T47D (cell line): ENCODE data around the gene HMBS.
"Not testable (repeated sequence)": the region's sequence is repeated elsewhere in the genome, so short reads cannot be mapped to it uniquely, and the experiment has no call there.

Source experiments
- DNase-seq, 2 experiments: peaks; one replicate each; pipeline versions ENCODE4 v3.0.0 to v3.0.0-alpha.2; 2011 to 2012; ENCODE audit warnings: low read depth in 1 of 2, low spot score in 1 of 2
- JUND ChIP-seq: IDR thresholded peaks from 2 replicates; pipeline ENCODE4 v1.6.1; 2012; ENCODE audit warnings: low read depth
- in situ Hi-C: cut with HindIII; loops from 2 replicates; pipeline ENCODE4 v1.10.0; 2016; ENCODE audit warnings: low sequenced_read_pairs, low pct_unique_long_range_greater_than_20kb

Gene HMBS

GRCh38 chr11:119121811-119122124, 37.1 kb downstream of the HMBS start:
- peak in 1 of 2 experiments; percentile 33 for DNase-seq
- in situ Hi-C loops, result no loop called here
- no peak for TF ChIP-seq JUND

GRCh38 chr11:119125821-119126220, 41.1 kb downstream of the HMBS start:
- in situ Hi-C loops, result no loop called here
- DNase-seq, result no peak
- TF ChIP-seq JUND, result no peak

DNA sequence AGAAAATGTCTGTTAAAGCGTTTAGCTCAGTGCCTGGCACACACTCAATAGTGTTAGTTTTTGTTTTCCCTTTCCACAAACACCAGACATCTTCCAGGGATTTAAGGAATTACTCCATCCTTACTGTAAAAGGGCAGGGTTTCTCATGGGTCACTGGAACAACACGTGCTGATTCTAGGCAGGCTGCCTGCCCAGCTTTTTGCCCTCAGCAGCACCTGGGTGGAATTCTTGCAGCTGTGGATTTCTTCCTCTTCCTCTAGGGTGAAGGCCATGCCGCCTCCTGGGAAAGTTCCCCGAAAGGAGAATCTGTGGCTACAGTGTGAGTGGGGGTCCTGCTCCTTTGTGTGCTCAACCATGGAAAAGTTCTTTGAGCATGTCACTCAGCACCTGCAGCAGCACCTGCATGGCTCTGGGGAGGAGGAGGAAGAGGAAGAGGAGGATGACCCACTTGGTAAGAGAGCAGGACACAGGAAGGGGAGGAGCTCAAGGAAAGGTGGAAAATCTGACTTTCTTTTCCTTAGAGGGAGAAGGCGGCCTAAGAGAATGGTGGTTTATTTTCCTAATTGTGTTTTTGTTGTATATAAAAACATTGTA, 42.1 kb downstream of the HMBS start:
- no peak for TF ChIP-seq JUND
- in situ Hi-C loops, result no loop called here
- peak in 1 of 2 experiments; percentile 37 for DNase-seq

DNA sequence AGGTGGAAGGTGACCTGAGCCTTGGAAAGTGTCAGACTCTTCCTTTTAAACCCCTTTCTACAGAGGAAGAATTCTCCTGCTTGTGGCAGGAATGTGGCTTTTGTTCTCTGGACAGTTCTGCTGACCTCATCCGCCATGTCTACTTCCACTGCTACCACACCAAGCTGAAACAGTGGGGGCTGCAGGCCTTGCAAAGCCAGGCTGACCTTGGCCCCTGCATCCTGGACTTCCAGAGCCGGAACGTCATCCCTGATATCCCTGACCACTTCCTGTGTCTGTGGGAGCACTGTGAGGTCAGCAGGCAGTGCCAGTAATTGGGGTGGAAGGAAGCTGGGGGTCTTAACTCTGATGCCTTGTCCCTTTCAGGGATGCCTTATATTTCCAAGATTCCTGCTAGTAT, 46.0 kb downstream of the HMBS start:
- in situ Hi-C loops, result no loop called here
- TF ChIP-seq JUND, result no peak
- DNase-seq, result no peak

DNA sequence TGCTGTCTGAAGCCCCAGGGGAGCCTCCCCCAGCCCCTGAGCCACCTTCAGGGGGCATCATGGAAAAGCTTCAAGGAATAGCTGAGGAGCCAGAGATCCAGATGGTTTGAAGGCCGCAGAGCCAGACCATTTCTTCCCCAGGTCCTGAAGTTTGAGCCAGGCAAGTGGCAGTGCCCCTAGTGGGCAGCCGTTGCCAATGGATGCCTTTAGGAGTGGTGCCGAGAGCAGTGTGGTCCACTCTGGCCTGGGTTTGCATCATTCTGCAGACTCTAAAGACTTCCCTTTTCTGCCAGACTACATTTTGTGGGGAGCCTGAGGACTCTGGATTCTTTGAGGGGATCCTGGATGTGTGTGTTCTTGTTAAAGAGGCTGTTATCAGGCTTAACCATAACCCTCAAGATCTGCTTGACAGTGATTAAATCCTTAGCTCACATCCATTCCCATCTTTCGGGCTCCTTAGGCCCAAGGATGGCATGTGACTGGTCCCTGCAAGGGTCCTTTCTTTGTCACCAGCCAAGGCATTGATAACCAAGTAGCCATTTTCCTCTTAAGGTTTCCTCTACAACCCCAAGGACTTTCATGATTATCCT, 49.8 kb downstream of the HMBS start:
- in situ Hi-C loops, result no loop called here
- peak; percentile 52 to 57 for DNase-seq
- TF ChIP-seq JUND, result no peak

- DNase-seq, in situ Hi-C loops: not testable (repeated sequence)
Observed at GRCh38 chr11:119139276-119139675, 54.6 kb downstream of the HMBS start.
